SK-N-MC (cell line): ENCODE data around the gene PTX4.

Experiments used
- EZH2 ChIP-seq: fragments of 200-600 bp; sonication (generic); IDR thresholded peaks from one replicate; pipeline ENCODE4 v1.6.1; 2017; ENCODE audit warnings: antibody characterized with exemption
- POLR2AphosphoS5 ChIP-seq: IDR thresholded peaks from 2 replicates; pipeline ENCODE4 v1.6.1; 2012; ENCODE audit warnings: mild to moderate bottlenecking, low read depth, low read length, borderline replicate concordance

GRCh38 chr16:1475552-1476114, 13.1 kb downstream of the PTX4 start:
- no peak for TF ChIP-seq POLR2AphosphoS5
- TF ChIP-seq EZH2, result no peak
